ENCODE data around the gene FOXN3.

- TF ChIP-seq CTCF (IDR thresholded peaks at IDR 0.05), result no peak
- no peak for TF ChIP-seq ZFX (IDR thresholded peaks at IDR 0.05; ENCODE audit: borderline replicate concordance)
These were observed 16.5 kb downstream of the FOXN3 start for GRCh38 chr14:89400529-89400928.

All from 22Rv1 (cell line).